GM10248 (cell line): ENCODE data around the gene GPR25.

Experiments used
- CTCF ChIA-PET: fragments of 300-600 bp; sonication (Branson Sonifier 250); formaldehyde crosslinking; extraction: SDS; loops from one replicate; lab custom pipeline; 2021; ENCODE audit warnings: antibody characterized with exemption; lab: Yijun Ruan, JAX
- POLR2A ChIA-PET: fragments of 350-650 bp; sonication (Branson Sonifier 250); formaldehyde crosslinking; extraction: SDS; loops from one replicate; lab custom pipeline; 2020; ENCODE audit warnings: antibody characterized with exemption; lab: Yijun Ruan, JAX
- DNase-seq: peaks from one replicate; pipeline ENCODE4 v3.0.0; 2012; ENCODE audit errors: extremely low spot score
- CTCF ChIP-seq: IDR thresholded peaks from 2 replicates; pipeline ENCODE4 v1.5.1; 2012; ENCODE audit warnings: mild to moderate bottlenecking, low read depth; ENCODE audit errors: extremely low read depth, missing control alignments, control extremely low read depth

Gene GPR25

GRCh38 chr1:200838676-200839445, 33.9 kb upstream of the GPR25 start:
- POLR2A ChIA-PET, result no interaction called here
- TF ChIP-seq CTCF, result no peak
- CTCF ChIA-PET, result interaction anchor here (1.1 to 2.5 kb wide), 7 partner anchors 10 to 280 kb away, joined by 3 to 15 read pairs (median 3); no protein-coding TSS in a partner anchor
- DNase-seq, result no peak

GRCh38 chr1:200845360-200845759, 27.4 kb upstream of the GPR25 start:
- TF ChIP-seq CTCF, result no peak
- POLR2A ChIA-PET, result no interaction called here
- CTCF ChIA-PET, result interaction anchor here (1.7 to 2.2 kb wide), 3 partner anchors 16 to 223 kb away, joined by 3 to 6 read pairs (median 4); no protein-coding TSS in a partner anchor
- DNase-seq, result no peak

GRCh38 chr1:200846398-200846797, 26.4 kb upstream of the GPR25 start:
- DNase-seq, result no peak
- ChIA-PET CTCF (interaction anchor here (0.8 to 2.2 kb wide), 3 partner anchors 212 to 225 kb away, joined by 3 to 6 read pairs (median 3); partner anchors contain the start of gene KIF14), POLR2A (no interaction called here)
- TF ChIP-seq CTCF, result no peak

GRCh38 chr1:200849430-200849829, 23.4 kb upstream of the GPR25 start:
- no peak for DNase-seq
- POLR2A ChIA-PET, result interaction anchor here (0.5 kb wide), 1 partner anchor 177 kb away, joined by 6 read pairs; no protein-coding TSS in a partner anchor
- CTCF ChIA-PET, result no interaction called here
- TF ChIP-seq CTCF, result no peak

- CTCF ChIA-PET, result interaction anchor here (0.7 to 1.2 kb wide), 4 partner anchors 9 to 40 kb away, joined by 3 to 4 read pairs (median 3); no protein-coding TSS in a partner anchor
- no peak for TF ChIP-seq CTCF
- no peak for DNase-seq
- POLR2A ChIA-PET, result no interaction called here
Observed at GRCh38 chr1:200850554-200850953, 22.2 kb upstream of the GPR25 start.

GRCh38 chr1:200856716-200857357, 15.9 kb upstream of the GPR25 start:
- CTCF ChIA-PET, result interaction anchor here (1.4 to 1.5 kb wide), 3 partner anchors 10 to 31 kb away, joined by 4 to 10 read pairs (median 5); no protein-coding TSS in a partner anchor

More at GRCh38 chr1:200856716-200857357, 15.9 kb upstream of the GPR25 start:
- no peak for TF ChIP-seq CTCF
- POLR2A ChIA-PET, result interaction anchor here (0.7 kb wide), 1 partner anchor 9 kb away, joined by 3 read pairs; no protein-coding TSS in a partner anchor
- no peak for DNase-seq
